Liver (tissue), 3 donors: ENCODE data around the gene TLE5.

Experiments used
- EGR1 ChIP-seq, 2 donors: IDR thresholded peaks; 2 replicates each; pipeline ENCODE4 v1.6.1; 2016 to 2018; ENCODE audit warnings: antibody characterized with exemption in 2 of 2, low read depth in 2 of 2
- GABPA ChIP-seq, 2 donors: IDR thresholded peaks in 1 of 2; conservative IDR thresholded peaks in 1 of 2; 2 replicates each; pipeline ENCODE4 v1.6.1; 2016; ENCODE audit warnings: antibody characterized with exemption in 2 of 2, mild to moderate bottlenecking in 1 of 2, moderate library complexity in 1 of 2
- JUND ChIP-seq, 2 donors: IDR thresholded peaks; 2 replicates each; pipeline ENCODE4 v1.6.1; 2016; ENCODE audit warnings: antibody characterized with exemption in 2 of 2
- RAD21 ChIP-seq, 2 donors: IDR thresholded peaks; 2 replicates each; pipeline ENCODE4 v1.6.1; 2016; ENCODE audit warnings: antibody characterized with exemption in 2 of 2, mild to moderate bottlenecking in 2 of 2
- SP1 ChIP-seq: IDR thresholded peaks from 2 replicates; pipeline ENCODE4 v1.6.1; 2018; ENCODE audit warnings: antibody characterized with exemption, mild to moderate bottlenecking
- TAF1 ChIP-seq: conservative IDR thresholded peaks from 2 replicates; pipeline ENCODE4 v1.6.1; 2016; ENCODE audit warnings: antibody characterized with exemption, mild to moderate bottlenecking
- YY1 ChIP-seq: IDR thresholded peaks from 2 replicates; pipeline ENCODE4 v1.6.1; 2016; ENCODE audit warnings: antibody characterized with exemption, mild to moderate bottlenecking
- TF ChIP-seq, protein P1 (sequence below): IDR thresholded peaks from 2 replicates; pipeline ENCODE4 v1.6.1; 2016; ENCODE audit warnings: antibody characterized with exemption
- TF ChIP-seq, protein P2 (sequence below): fragments of 150-350 bp; IDR thresholded peaks from 2 replicates; pipeline ENCODE4 v1.5.1; 2017; ENCODE audit warnings: improper control_type of control experiment, low read depth, low read length; ENCODE audit not compliant: missing input control
- TF ChIP-seq, protein P3 (sequence below): IDR thresholded peaks from 2 replicates; pipeline ENCODE4 v1.6.1; 2016; ENCODE audit warnings: antibody characterized with exemption, mild to moderate bottlenecking
- TF ChIP-seq, protein P4 (sequence below): IDR thresholded peaks from 2 replicates; pipeline ENCODE4 v1.6.1; 2016; ENCODE audit warnings: antibody characterized with exemption
- donor health status: healthy.
- donor health status: healthy.

DNA sequence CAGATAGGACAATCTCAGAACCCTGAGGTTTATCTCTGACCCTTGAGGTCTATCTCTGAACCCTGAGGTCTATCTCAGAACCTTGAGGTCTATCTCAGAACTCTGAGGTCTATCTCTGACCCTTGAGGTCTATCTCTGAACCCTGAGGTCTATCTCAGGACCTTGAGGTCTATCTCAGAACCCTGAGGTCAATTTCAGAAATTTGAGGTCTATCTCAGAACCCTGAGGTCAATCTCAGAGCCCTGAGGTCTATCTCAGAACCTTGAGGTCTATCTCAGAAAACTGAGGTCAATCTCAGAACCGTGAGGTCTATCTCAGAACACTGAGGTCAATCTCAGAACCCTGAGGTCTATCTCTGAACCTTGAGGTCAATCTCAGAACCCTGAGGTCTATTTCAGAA is 35.5 kb downstream of the TLE5 start:
- TF ChIP-seq YY1 = no peak
- TF ChIP-seq GABPA (IDR thresholded peaks at IDR 0.05 in 1 of 2, conservative IDR thresholded peaks at IDR 0.05 in 1 of 2) = no peak
- TF ChIP-seq, protein P1, sequence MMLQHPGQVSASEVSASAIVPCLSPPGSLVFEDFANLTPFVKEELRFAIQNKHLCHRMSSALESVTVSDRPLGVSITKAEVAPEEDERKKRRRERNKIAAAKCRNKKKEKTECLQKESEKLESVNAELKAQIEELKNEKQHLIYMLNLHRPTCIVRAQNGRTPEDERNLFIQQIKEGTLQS = no peak
- TF ChIP-seq, protein P2, sequence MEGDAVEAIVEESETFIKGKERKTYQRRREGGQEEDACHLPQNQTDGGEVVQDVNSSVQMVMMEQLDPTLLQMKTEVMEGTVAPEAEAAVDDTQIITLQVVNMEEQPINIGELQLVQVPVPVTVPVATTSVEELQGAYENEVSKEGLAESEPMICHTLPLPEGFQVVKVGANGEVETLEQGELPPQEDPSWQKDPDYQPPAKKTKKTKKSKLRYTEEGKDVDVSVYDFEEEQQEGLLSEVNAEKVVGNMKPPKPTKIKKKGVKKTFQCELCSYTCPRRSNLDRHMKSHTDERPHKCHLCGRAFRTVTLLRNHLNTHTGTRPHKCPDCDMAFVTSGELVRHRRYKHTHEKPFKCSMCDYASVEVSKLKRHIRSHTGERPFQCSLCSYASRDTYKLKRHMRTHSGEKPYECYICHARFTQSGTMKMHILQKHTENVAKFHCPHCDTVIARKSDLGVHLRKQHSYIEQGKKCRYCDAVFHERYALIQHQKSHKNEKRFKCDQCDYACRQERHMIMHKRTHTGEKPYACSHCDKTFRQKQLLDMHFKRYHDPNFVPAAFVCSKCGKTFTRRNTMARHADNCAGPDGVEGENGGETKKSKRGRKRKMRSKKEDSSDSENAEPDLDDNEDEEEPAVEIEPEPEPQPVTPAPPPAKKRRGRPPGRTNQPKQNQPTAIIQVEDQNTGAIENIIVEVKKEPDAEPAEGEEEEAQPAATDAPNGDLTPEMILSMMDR = no peak
- TF ChIP-seq, protein P3, sequence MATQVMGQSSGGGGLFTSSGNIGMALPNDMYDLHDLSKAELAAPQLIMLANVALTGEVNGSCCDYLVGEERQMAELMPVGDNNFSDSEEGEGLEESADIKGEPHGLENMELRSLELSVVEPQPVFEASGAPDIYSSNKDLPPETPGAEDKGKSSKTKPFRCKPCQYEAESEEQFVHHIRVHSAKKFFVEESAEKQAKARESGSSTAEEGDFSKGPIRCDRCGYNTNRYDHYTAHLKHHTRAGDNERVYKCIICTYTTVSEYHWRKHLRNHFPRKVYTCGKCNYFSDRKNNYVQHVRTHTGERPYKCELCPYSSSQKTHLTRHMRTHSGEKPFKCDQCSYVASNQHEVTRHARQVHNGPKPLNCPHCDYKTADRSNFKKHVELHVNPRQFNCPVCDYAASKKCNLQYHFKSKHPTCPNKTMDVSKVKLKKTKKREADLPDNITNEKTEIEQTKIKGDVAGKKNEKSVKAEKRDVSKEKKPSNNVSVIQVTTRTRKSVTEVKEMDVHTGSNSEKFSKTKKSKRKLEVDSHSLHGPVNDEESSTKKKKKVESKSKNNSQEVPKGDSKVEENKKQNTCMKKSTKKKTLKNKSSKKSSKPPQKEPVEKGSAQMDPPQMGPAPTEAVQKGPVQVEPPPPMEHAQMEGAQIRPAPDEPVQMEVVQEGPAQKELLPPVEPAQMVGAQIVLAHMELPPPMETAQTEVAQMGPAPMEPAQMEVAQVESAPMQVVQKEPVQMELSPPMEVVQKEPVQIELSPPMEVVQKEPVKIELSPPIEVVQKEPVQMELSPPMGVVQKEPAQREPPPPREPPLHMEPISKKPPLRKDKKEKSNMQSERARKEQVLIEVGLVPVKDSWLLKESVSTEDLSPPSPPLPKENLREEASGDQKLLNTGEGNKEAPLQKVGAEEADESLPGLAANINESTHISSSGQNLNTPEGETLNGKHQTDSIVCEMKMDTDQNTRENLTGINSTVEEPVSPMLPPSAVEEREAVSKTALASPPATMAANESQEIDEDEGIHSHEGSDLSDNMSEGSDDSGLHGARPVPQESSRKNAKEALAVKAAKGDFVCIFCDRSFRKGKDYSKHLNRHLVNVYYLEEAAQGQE = no peak
- no peak for TF ChIP-seq JUND (IDR thresholded peaks at IDR 0.05)
- TF ChIP-seq RAD21 (IDR thresholded peaks at IDR 0.05) = no peak
- TF ChIP-seq, protein P4, sequence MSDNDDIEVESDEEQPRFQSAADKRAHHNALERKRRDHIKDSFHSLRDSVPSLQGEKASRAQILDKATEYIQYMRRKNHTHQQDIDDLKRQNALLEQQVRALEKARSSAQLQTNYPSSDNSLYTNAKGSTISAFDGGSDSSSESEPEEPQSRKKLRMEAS = no peak
- no peak for TF ChIP-seq TAF1
- no peak for TF ChIP-seq SP1
- no peak for TF ChIP-seq EGR1 (IDR thresholded peaks at IDR 0.05; ENCODE audit: low read depth in 2 of 2)
